ENCODE results near the gene ARHGAP6. TPM values are rescaled to one million over a fixed set of nuclear protein-coding genes. Genes with fewer than 3 reads are reported as not detected.
"Not testable (repeated sequence)": the region's sequence is repeated elsewhere in the genome, so short reads cannot be mapped to it uniquely, and the experiment has no call there.

ARHGAP6 gene
- total RNA-seq, 2 donors from 2014 or later = not detected

DNA sequence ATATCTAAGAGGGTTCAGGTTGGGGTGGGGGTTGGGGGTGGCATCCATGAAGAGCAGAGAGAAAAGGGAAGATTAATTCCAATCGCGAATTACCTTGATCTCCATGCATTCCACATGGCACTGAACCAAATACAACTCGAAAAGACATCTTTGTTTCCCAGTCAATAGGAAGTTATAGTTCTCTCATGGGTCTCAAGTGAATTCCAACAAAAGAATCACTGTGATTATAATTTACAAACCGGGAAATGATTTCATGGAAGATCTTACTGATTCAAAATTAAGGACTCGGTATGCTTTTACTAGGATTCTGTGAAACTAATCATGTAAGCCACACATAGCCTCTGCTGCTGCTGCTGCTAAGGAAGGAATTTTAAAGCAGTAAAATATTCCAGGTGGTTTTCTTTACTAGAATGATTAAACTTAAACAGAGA, 399.1 kb downstream of the ARHGAP6 start:
- DNase-seq = no peak
- Mint-ChIP-seq H3K27me3 (ENCODE audit: low read depth) (no peaks in the 10 kb centered on the region), H3K4me1 (ENCODE audit: low read depth) (no peaks in the 10 kb centered on the region), H3K36me3 (ENCODE audit: insufficient read depth in 2 of 2) (no peaks in the 10 kb centered on the region), H3K4me3 (no peak overlapping the region), H3K27ac (no peak overlapping the region), H3K9me3 (peaks cover 0 to 3% of the 10 kb centered on the region in 2 donors)
- ATAC-seq (replicated peaks in 1 of 2) = no peak

DNA sequence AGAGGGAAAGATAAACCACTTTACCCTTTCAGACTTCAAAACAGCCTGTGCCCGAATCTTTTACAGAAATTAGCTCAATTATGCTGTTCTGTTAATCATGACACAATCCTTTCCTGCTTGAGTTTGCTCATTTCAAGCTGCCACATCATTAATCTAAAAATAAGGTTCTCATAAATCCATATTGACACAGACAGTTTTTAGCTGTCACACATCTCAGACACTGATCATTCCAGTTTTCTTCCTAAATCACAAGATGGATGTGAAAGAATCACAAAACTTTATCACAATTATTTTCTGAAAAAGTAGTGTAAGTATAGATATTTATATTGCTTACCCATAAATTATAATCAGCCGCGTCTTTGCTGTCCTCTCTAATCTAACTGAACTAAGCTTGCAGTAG, 400.4 kb downstream of the ARHGAP6 start:
- Mint-ChIP-seq H3K4me1 (ENCODE audit: low read depth) (no peaks in the 10 kb centered on the region), H3K36me3 (ENCODE audit: insufficient read depth in 2 of 2) (no peaks in the 10 kb centered on the region), H3K27me3 (ENCODE audit: low read depth) (no peaks in the 10 kb centered on the region), H3K4me3 (no peak overlapping the region), H3K27ac (no peak overlapping the region), H3K9me3 (peaks cover 0 to 3% of the 10 kb centered on the region in 2 donors)
- ATAC-seq (replicated peaks in 1 of 2) (no peak), DNase-seq (no peak)

DNA sequence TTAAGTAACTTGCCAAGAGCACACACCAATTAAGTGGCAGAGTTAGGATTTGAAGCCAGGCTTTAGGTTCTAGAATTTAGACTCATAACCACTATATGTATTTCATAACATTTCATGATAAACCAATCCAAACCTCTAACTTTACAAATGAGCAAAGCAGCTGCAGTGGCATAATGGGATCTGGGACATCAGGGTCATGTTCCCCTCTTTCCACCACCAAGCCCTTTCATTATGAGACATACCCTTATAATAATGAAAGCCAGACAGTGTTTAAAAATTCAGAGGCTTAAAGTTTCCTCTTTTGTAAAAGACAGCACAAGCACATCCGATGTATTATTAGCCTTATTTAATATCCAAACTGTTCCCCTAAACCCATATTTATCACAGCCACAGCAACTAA, 400.8 kb downstream of the ARHGAP6 start:
- no peaks in the 10 kb centered on the region for H3K36me3 Mint-ChIP-seq (ENCODE audit: insufficient read depth in 2 of 2)

DNA sequence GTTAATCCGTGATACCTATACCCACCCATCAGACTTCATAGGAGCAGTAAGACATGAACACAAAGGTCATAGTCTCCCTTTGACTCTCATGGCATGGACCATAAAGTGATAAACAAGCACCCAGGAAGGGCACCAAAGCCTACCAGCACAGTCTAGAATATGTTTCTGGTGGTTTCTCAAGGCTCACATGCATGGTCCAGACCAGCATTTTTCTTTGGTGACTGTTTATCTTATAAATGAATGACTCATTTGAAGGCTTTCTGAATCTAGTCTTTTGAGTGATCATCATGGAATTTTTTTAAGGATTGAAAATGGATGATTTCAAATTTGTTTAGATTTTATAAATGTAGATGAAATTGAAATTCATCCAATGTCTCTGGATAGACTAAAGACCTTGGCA, 404.5 kb downstream of the ARHGAP6 start:
- H3K9me3 Mint-ChIP-seq = peaks cover 0 to 1% of the 10 kb centered on the region in 2 donors
- no peaks in the 10 kb centered on the region for H3K4me1 Mint-ChIP-seq (ENCODE audit: low read depth)
- no peak overlapping the region for H3K27ac Mint-ChIP-seq
- no peak overlapping the region for H3K4me3 Mint-ChIP-seq
- no peak for ATAC-seq (replicated peaks in 1 of 2)
- DNase-seq = no peak
- no peaks in the 10 kb centered on the region for H3K36me3 Mint-ChIP-seq (ENCODE audit: insufficient read depth in 2 of 2)
- peaks cover 6% of the 10 kb centered on the region for H3K27me3 Mint-ChIP-seq (ENCODE audit: low read depth)

More for the DNA sequence above, 400.8 kb downstream of the ARHGAP6 start:
- no peak overlapping the region for H3K27ac Mint-ChIP-seq
- peaks cover 0 to 3% of the 10 kb centered on the region in 2 donors for H3K9me3 Mint-ChIP-seq
- no peaks in the 10 kb centered on the region for H3K27me3 Mint-ChIP-seq (ENCODE audit: low read depth)
- H3K4me1 Mint-ChIP-seq (ENCODE audit: low read depth) = no peaks in the 10 kb centered on the region
- H3K4me3 Mint-ChIP-seq = no peak overlapping the region
- DNase-seq (no peak), ATAC-seq (replicated peaks in 1 of 2) (no peak)

DNA sequence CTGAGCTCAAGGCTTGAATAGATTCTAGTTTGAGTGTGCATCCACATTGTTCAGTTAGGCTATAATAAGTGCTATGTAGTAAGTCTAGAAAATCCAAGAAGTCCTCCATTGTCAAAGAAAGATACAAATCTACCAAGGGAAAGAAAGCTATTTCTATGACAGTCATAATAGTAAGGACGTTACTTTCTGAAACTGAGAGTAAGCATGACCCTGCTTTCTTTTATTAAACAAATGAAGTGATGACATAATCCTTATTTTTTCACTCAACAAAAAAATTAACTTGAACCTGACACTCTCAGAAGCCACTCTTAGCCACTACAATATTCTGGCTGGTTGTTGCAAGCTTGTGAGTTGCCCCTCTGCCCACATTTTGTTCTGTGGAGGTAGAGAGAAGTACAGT, 406.3 kb downstream of the ARHGAP6 start:
- Mint-ChIP-seq H3K27me3 (ENCODE audit: low read depth) (peaks cover 6% of the 10 kb centered on the region), H3K9me3 (peaks cover 0 to 1% of the 10 kb centered on the region in 2 donors), H3K36me3 (ENCODE audit: insufficient read depth in 2 of 2) (no peaks in the 10 kb centered on the region), H3K4me1 (ENCODE audit: low read depth) (no peaks in the 10 kb centered on the region), H3K27ac (no peak overlapping the region), H3K4me3 (no peak overlapping the region)
- DNase-seq (no peak), ATAC-seq (replicated peaks in 1 of 2) (no peak)

DNA sequence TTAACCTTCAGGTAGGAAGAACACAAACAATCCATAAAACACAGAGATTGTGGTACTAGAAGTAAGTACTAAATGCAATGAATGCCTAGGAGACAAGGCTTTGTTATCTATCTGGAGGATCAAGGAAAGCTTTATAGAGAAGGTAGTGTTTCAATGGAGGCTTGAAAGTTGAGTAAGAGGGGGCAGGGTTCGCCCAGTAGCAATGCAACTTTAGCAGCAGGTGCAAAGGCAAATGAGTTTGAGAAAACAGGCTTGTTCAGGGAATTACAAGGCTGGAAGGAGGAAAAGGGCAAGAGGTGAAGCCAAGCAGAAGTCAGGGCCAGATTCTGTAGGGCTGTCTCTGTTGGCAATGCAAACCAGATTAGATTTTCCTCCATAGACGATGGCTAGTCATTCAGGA, 408.0 kb downstream of the ARHGAP6 start:
- Mint-ChIP-seq H3K9me3 (peaks cover 0 to 1% of the 10 kb centered on the region in 2 donors), H3K27ac (no peak overlapping the region), H3K36me3 (ENCODE audit: insufficient read depth in 2 of 2) (no peaks in the 10 kb centered on the region), H3K4me3 (no peak overlapping the region), H3K27me3 (ENCODE audit: low read depth) (peaks cover 6% of the 10 kb centered on the region), H3K4me1 (ENCODE audit: low read depth) (no peaks in the 10 kb centered on the region)
- ATAC-seq (replicated peaks in 1 of 2) (no peak), DNase-seq (no peak)

DNA sequence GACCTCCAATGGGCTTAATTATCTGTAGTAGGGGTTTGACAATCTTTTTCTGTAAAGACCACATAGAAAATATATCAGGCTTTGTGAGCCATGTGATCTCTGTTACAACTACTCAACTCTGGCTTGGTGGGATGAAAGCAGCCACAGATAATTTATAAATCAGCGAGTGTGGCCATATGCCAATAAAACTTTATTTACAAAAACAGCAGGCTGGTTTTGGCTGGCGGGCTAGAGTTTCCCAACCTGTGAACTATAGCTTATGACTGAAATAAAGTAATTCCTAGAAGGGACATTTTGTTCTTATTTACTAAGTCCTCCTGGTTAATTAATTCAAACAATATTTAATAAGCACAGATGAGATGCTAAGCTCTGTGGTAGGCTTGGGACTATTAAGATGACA, 408.4 kb downstream of the ARHGAP6 start:
- Mint-ChIP-seq H3K27me3 (ENCODE audit: low read depth) (peaks cover 6% of the 10 kb centered on the region), H3K9me3 (peaks cover 0 to 1% of the 10 kb centered on the region in 2 donors), H3K4me1 (ENCODE audit: low read depth) (no peaks in the 10 kb centered on the region), H3K27ac (no peak overlapping the region), H3K36me3 (ENCODE audit: insufficient read depth in 2 of 2) (no peaks in the 10 kb centered on the region), H3K4me3 (no peak overlapping the region)
- DNase-seq (no peak), ATAC-seq (replicated peaks in 1 of 2) (no peak)

DNA sequence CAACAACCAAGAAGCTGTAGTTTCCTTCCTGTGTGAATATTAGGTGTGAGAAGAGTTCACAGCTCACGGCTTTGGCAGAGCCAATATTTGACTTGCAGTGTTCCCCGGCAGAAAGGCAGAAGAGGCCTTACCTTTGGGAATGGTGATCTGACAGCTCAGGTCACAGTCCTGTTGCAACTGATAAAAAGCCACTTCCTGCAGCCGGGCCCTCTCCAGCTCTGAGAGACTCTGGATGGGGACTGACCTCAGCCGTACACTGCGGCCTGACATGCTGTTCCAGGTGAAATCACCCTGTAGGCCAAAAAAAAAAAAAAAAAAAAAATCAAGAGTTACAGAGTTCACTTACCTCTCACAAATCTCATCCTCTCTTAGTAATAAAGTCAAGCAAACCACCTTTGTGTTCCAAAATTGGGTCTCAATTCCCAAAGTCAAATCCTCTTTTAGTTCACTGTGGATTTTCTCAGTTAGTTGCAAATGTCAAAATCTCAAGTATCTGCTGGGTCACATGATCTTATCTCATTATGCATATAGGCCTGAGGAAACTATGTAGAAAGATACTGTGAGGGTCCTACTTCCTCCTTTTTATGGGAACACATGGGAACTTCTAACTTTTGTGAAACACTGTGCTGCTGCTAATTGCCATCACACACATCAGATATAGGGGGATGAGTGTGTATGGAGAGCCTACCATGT, 411.2 kb downstream of the ARHGAP6 start:
- Mint-ChIP-seq H3K36me3 (ENCODE audit: insufficient read depth in 2 of 2) (no peaks in the 10 kb centered on the region), H3K9me3 (peaks cover 0 to 4% of the 10 kb centered on the region in 2 donors), H3K27me3 (ENCODE audit: low read depth) (peaks cover 14% of the 10 kb centered on the region), H3K4me1 (ENCODE audit: low read depth) (no peaks in the 10 kb centered on the region), H3K27ac (no peak overlapping the region), H3K4me3 (no peak overlapping the region)
- ATAC-seq (replicated peaks in 1 of 2) (no peak), DNase-seq (no peak)

DNA sequence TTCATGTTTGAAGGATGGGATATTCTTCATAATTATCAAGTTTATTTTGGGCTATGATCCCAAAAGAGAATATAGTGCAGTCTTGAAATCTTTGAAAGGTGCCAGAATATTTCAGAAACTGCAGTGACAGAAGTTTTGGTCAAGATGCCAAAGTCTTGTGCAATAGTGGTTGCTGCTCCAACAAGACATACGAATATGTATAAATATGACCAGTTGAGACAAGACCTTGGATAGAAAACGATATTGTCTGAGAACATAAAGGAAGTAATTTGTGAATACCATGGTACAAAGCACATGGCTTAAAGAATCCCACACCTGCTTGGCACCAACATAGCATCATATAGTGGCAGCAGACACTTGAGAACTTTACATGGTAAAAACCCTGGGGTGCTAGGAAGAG, 421.1 kb downstream of the ARHGAP6 start:
- DNase-seq (no peak), ATAC-seq (replicated peaks in 1 of 2) (no peak)
- no peak overlapping the region for H3K27ac Mint-ChIP-seq
- no peaks in the 10 kb centered on the region for H3K4me1 Mint-ChIP-seq (ENCODE audit: low read depth)
- H3K9me3 Mint-ChIP-seq = peaks cover 0 to 2% of the 10 kb centered on the region in 2 donors
- H3K36me3 Mint-ChIP-seq (ENCODE audit: insufficient read depth in 2 of 2) = no peaks in the 10 kb centered on the region
- no peak overlapping the region for H3K4me3 Mint-ChIP-seq
- H3K27me3 Mint-ChIP-seq (ENCODE audit: low read depth) = peaks cover 7% of the 10 kb centered on the region

DNA sequence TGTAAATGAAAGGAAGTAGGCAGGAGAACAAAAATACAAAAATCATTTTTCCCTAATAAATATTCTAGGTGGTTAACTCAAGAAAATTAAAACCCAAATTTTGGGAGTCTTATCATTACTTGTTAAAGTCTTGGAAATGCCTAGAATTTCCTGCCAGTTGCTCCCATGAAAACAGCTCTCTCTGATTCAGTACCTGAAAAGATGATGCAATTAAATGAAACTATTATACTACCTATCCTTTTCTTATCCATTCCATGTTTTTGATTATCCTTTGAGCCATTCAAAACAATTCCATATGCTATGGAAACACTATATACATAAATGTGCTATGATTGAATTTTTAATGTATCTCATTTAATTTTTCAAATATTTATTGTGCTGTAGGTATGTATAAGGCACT, 423.0 kb downstream of the ARHGAP6 start:
- Mint-ChIP-seq H3K4me3 (no peak overlapping the region), H3K4me1 (ENCODE audit: low read depth) (no peaks in the 10 kb centered on the region), H3K9me3 (peaks cover 0 to 2% of the 10 kb centered on the region in 2 donors), H3K27ac (no peak overlapping the region), H3K27me3 (ENCODE audit: low read depth) (peaks cover 7% of the 10 kb centered on the region), H3K36me3 (ENCODE audit: insufficient read depth in 2 of 2) (no peaks in the 10 kb centered on the region)
- ATAC-seq (replicated peaks in 1 of 2) (no peak), DNase-seq (no peak)

DNA sequence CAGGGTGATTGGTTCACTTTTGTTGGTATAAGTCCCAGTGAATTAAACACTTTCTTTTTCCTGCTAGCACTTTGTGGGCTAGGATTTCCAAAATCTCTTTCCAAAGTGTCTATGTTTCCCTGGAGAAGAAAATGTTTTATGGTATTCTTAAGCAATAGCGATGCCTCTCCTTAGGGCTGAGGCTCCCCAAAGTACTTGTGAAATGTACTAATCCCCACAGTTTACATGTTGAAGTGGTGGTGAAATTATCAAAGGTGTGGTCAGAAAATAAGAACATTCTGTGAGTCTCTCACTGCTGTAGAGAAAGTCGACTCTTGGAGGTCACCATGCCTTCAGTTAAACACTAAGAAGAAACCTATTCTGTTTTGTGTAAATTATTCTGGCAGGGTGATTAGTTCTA, 424.0 kb downstream of the ARHGAP6 start:
- DNase-seq = no peak
- Mint-ChIP-seq H3K27me3 (ENCODE audit: low read depth) (peaks cover 7% of the 10 kb centered on the region), H3K36me3 (ENCODE audit: insufficient read depth in 2 of 2) (no peaks in the 10 kb centered on the region), H3K9me3 (peaks cover 0 to 2% of the 10 kb centered on the region in 2 donors), H3K4me1 (ENCODE audit: low read depth) (no peaks in the 10 kb centered on the region), H3K4me3 (no peak overlapping the region), H3K27ac (no peak overlapping the region)
- no peak for ATAC-seq (replicated peaks in 1 of 2)

DNA sequence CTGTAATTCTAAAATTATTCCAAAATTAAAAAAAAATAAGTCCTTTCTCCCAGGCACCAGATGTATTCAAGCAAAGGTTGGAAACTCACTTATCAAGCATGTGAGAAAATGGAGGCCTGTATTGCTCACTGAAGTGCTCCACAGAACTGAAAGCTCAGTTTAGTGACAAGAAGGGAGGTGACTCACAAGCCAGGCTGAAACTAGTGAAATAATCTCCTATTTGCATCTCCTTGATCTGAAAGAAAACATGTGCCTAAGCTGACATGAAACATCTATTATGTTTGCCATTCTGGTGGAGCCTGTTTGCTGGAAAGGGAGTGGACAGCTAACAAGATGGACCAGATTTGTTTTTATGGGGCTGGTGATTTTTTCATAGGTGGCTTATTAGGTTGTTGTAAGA, 426.5 kb downstream of the ARHGAP6 start:
- peaks cover 0 to 2% of the 10 kb centered on the region in 2 donors for H3K9me3 Mint-ChIP-seq
- DNase-seq (no peak), ATAC-seq (replicated peaks in 1 of 2) (peak; percentile 59 to 64)
- no peak overlapping the region for H3K27ac Mint-ChIP-seq
- H3K36me3 Mint-ChIP-seq (ENCODE audit: insufficient read depth in 2 of 2) = no peaks in the 10 kb centered on the region
- H3K4me3 Mint-ChIP-seq = no peak overlapping the region
- peaks cover 7% of the 10 kb centered on the region for H3K27me3 Mint-ChIP-seq (ENCODE audit: low read depth)
- no peaks in the 10 kb centered on the region for H3K4me1 Mint-ChIP-seq (ENCODE audit: low read depth)

DNA sequence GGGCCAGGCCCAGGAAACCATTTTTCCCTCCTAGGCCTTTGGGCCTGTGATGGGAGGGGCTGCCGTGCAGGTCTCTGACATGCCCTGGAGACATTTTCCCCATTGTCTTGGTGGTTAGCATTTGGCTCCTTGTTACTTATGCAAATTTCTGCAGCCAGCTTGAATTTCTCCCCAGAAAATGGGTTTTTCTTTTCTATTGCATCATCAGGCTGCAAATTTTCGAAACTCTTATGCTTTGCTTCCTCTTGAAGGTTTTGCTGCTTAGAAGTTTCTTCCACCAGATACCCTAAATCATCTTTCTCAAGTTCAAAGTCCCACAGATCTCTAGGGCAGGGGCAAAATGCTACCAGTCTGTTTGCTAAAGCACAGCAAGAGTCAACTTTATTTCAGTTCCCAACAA, 430.3 kb downstream of the ARHGAP6 start:
- DNase-seq; H3K27me3 Mint-ChIP-seq (ENCODE audit: low read depth); ATAC-seq (replicated peaks in 1 of 2); H3K9me3 Mint-ChIP-seq; H3K4me1 Mint-ChIP-seq (ENCODE audit: low read depth); H3K27ac Mint-ChIP-seq; H3K36me3 Mint-ChIP-seq (ENCODE audit: insufficient read depth in 2 of 2); H3K4me3 Mint-ChIP-seq: not testable (repeated sequence)

Data from activated T-cell treated with anti-CD3 and anti-CD28 coated beads, Interleukin-2, amount 50 U/mL, for 72 hours (primary cell).